Daoy (cell line): Measurements from ENCODE around the gene BGLAP. TPM values are rescaled to one million over a fixed set of nuclear protein-coding genes. Genes with fewer than 3 reads are reported as not detected.

Experiments
- DNase-seq: peaks from one replicate; pipeline ENCODE4 v3.0.0-alpha.2; 2015; ENCODE audit warnings: low read depth
- total RNA-seq: library from RNA; depleted of rRNA; stranded (reverse); fragments of >200 nt; shearing (Covaris generic); gene quantifications from 2 replicates; pipeline ENCODE4 v1.2.3, GENCODE V29; 2014

Gene BGLAP
- total RNA-seq, 1 experiment from 2014 or later, result 0.17 TPM

GRCh38 chr1:156257711-156258110 is 15.7 kb downstream of the BGLAP start:
- DNase-seq, result no peak

DNA sequence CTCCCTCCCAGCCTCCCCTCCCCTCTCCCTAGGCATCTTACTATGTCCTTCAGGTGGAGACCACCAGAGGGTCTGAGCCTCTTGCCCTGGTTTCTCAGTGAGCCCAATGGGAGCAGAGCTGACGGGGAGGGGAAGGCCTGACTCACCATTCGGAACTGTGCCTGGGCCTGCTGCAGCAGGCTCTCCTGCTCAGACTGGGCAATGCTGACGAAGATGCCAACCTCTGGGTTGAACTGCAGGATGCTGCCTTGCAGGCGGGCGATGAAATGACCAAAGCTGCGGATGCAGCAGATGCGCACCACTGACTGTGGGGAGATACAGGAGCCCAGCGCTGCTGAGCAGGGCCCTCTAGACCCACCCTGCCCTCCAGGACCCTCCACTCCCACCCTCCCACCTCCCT is 16.9 kb downstream of the BGLAP start:
- no peak for DNase-seq

- DNase-seq, result no peak
Observed at GRCh38 chr1:156259805-156260204, 17.8 kb downstream of the BGLAP start.

- DNase-seq, result no peak
Observed at GRCh38 chr1:156260896-156261295, 18.9 kb downstream of the BGLAP start.

- DNase-seq, result peak; percentile 86
Observed at GRCh38 chr1:156262461-156263287, 20.7 kb downstream of the BGLAP start.

DNA sequence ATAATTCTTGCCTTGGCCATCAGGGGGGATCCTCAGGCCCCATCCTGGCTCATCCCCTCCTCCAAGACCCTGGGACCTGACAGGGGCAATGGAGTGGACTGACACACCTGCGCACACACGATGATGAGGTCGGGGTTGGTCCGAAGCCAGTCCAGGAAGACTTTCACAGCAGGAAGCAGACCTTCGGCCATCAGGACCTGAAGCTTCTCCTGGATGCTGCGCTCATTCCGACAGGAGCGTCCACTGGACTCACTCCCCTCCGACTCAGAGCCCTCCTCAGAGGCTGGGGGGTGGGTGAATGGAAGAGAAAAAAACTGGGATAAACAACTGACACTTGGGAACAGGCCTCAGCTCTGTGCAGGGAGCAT is 21.3 kb downstream of the BGLAP start:
- DNase-seq, result no peak

- no peak for DNase-seq
Observed at GRCh38 chr1:156266051-156266450, 24.1 kb downstream of the BGLAP start.

GRCh38 chr1:156268336-156268735 is 26.4 kb downstream of the BGLAP start:
- DNase-seq, result no peak

- DNase-seq, result no peak
Observed at GRCh38 chr1:156270314-156270713, 28.3 kb downstream of the BGLAP start.

DNA sequence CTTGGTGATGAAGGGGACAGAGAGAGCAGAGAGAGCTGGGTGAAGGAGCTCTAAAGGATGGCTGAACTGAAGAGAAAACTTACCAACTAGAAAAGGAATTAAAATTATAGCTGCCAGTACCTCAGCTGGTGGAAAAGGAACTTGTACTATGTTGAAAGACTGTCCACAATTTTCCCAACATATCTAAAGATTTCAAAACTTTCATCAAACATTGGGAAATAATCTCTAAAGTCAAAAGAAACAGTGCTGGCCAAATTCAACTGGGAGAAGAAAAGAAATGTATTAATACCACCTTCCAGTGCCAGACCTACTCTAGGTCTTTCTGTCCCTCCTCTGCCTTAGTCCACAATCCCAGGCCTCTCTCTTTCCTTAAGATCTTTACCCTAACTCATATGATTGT is 34.5 kb downstream of the BGLAP start:
- DNase-seq, result no peak

GRCh38 chr1:156276966-156277381 is 35.0 kb downstream of the BGLAP start:
- DNase-seq, result no peak

DNA sequence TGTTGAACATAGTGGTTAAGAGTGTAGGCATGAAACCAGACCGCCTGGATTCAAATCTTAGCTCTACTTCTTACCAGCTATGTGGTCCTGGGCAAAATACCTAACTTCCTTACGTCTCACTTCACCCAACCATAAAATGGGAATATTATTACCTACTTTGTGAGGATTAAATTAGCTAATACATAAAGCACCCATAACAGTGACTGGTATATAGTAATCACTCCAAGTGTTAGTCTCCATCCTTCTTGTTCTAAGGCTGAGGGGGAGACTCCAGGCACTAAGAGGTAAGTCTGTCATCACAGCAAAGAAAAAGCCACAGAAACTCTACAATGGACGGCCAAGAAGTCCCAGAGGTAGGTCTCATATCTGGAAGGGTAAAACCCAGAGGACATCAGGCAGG is 37.9 kb downstream of the BGLAP start:
- DNase-seq, result no peak

DNA sequence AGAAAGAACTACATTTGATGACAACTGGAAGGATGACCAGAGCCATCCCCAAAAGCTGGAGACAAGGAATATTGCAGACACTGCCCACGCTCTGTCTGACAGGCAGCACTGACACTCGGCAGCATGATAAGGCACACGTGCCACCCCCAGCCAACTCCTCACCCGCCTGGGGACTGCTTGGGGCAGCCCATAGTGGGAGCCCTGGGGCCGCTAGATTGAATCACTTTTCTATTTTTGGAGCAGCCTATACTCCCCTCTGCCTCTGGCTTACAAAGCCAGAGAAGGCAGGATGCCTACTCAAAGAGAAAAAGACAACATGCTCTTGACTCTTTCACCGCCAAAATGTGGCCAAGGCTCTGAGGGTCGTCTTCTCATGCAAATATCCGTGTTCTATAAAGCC is 39.3 kb downstream of the BGLAP start:
- DNase-seq, result peak; percentile 48

DNA sequence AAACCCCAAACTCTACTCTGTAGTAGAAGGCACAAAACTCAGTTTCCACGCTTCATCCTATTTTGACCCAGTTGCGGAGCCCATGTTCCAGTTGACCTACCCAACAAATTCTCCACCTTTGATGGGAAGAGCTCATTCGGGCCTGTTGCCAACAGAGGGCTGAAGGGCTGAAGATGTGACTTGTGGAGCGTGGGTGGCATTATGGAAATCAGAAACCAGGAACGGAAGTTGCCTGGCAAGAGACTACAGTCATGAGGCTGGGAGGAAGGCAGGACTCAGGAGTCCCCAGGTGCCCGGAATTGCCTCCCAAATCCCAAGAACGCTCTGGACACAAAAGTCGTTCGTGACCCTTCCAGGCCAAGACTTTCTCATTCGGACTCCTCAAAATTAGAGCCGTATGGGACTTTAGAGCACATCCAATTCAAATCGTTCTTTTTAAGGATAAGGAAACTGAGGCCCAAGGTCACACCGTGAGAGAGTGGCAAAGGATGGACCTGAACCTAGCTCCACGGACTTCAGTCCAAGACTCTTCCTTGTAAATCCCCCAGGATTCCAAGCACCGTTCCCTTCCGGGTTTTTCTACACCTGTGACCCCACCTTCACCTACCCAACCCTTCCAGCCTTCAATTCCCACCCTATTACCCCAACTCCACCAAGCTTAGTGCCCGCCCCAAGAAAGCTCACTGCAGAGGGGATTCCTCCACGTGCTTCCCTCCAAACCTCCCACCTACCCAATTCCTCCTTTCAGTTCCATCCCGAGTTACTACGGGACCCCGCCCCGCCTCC is 39.9 kb downstream of the BGLAP start:
- DNase-seq, result peak; percentile 51

DNA sequence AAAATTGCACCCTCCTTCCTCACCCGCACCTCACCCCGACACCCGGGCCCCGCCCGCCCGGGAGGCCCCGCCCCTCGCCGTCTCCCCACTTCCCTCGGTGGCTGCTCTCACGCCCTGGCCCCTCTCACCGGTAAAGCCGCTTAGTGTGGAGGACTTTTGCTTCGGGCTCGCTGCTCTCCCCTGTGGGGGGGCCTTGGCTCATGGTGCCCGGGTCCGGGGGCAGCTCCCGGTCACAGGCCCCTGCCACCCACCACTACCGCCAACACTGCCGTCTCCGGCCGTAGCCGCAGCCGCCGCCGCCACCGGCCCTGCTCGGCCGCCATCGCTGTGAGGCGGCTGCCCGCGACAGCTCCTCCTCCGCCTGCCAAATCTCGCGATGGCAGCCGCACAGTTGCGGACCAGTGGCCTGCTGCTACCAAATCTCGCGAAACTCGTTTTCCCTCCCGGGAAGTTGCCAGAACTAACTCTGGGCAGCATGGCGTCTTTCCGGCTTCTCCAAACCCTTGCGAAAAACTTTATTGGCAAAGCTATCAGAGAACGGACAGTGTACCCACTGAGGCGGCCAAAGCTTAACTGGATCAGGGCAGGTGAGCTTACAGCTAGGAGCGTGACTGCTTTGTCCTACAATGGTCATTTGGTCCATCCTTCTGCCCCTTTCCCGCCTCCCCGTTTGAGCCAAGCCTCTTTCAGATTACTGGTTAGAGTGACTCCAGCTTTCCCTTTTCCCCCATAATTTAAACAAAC is 40.7 kb downstream of the BGLAP start, which contains the start of gene SMG5:
Gene SMG5, minus strand, starts transcription at position 347 of the 744 bp plus-strand sequence. Its CDS starts 145 bp downstream, at position 202.
- peak; percentile 99 for DNase-seq

DNA sequence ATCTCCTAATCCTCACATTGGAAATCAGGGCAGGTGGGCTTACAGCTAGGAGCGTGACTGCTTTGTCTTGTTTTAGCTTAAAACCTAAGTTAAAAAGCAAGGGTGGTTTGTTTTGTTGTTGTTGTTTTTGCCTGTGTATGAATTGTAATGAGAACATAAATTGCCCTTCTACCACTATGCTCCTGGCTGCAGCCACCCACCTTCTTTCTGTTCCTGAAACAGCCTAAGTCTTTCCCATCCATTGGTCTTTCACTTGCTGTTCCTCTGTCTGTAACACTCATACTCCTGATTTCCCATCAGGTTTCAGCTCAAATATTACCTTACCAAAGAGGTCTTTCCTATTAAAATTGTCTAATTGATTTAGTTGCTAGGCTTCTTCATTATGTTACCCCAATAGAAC is 41.5 kb downstream of the BGLAP start:
- DNase-seq, result no peak

- DNase-seq, result no peak
Observed at GRCh38 chr1:156284112-156284511, 42.1 kb downstream of the BGLAP start, which contains the start of gene TMEM79. TSS of gene TMEM79 (plus strand) at chr1:156284325. CDS start at chr1:156285227, 902 bp downstream.

DNA sequence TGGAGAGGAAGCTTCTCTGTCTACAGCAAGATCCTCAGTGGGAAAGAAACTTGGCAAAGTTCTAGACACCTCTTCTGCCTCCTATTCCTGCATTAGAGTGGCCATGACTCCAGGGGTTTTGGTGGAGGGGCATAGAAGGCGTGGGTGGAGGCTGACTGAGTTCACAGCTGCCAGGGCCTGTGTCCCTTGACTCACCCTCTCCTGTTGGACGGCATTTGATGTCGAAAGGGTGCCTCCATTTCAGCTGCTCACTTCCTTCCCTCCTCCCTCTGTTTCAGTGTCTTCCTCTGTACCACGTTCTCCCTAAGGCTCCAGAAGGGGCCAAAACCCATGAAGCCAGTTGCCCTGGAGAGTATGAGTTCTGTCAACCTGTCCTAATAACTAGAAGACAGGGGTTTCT is 42.8 kb downstream of the BGLAP start:
- DNase-seq, result no peak

GRCh38 chr1:156285437-156285836 is 43.5 kb downstream of the BGLAP start:
- DNase-seq, result no peak

DNA sequence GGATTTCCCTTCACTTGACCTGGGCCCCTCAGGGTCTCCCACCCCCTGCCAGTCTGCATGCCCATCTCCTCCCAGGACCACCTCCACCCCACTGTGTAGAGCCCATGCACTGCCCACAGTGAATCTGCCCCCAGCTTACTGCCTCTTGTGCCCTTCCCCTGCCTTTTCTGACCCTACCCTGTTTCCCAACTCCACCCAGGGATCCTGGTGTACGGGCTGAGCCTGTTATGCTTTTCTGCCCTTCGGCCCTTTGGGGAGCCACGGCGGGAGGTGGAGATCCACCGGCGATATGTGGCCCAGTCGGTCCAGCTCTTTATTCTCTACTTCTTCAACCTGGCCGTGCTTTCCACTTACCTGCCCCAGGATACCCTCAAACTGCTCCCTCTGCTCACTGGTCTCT is 44.1 kb downstream of the BGLAP start:
- no peak for DNase-seq

GRCh38 chr1:156289857-156290256 is 47.9 kb downstream of the BGLAP start:
- no peak for DNase-seq
